HepG2 (cell line): Measurements from ENCODE around the gene TMEM217. TPM values are rescaled to one million over a fixed set of nuclear protein-coding genes. Genes with fewer than 3 reads are reported as not detected.

Experiments used
- CBX5 ChIP-seq: sonication (generic); formaldehyde crosslinking; IDR thresholded peaks from 2 replicates; pipeline ENCODE4 v1.4.0; 2020; ENCODE audit warnings: missing genetic modification reagents, borderline replicate concordance
- CHD2 ChIP-seq: IDR thresholded peaks from 2 replicates; pipeline ENCODE4 v1.6.1; 2011; ENCODE audit warnings: low read depth, low read length, improper control_type of control experiment
- CREB3 ChIP-seq: sonication (generic); formaldehyde crosslinking; IDR thresholded peaks from 2 replicates; pipeline ENCODE4 v1.5.0; 2020; ENCODE audit warnings: missing genetic modification reagents
- KLF16 ChIP-seq, 2 experiments: sonication (generic) in 1 of 2; formaldehyde crosslinking in 1 of 2; IDR thresholded peaks; 2 replicates each; pipeline versions ENCODE4 v1.6.1 to v1.8.0; 2016 to 2023; ENCODE audit warnings: missing genetic modification reagents in 2 of 2, missing compliant biosample characterization in 1 of 2
- MTERF4 ChIP-seq: sonication (generic); formaldehyde crosslinking; IDR thresholded peaks from 2 replicates; pipeline ENCODE4 v1.8.0; 2023; ENCODE audit warnings: mild to moderate bottlenecking, missing genetic modification reagents
- NCOA2 ChIP-seq: sonication (generic); formaldehyde crosslinking; IDR thresholded peaks from 2 replicates; pipeline ENCODE4 v1.8.0; 2022; ENCODE audit warnings: inconsistent platforms
- PHF8 ChIP-seq: sonication (generic); formaldehyde crosslinking; IDR thresholded peaks from 2 replicates; pipeline ENCODE4 v1.5.0; 2020; ENCODE audit warnings: missing genetic modification reagents
- RELA ChIP-seq: sonication (generic); formaldehyde crosslinking; IDR thresholded peaks from 2 replicates; pipeline ENCODE4 v1.4.0; 2020; ENCODE audit warnings: missing genetic modification reagents
- STAT6 ChIP-seq: sonication (generic); formaldehyde crosslinking; IDR thresholded peaks from 2 replicates; pipeline ENCODE4 v1.4.0; 2020; ENCODE audit warnings: missing genetic modification reagents, mild to moderate bottlenecking, borderline replicate concordance
- ZNF563 ChIP-seq: sonication (generic); formaldehyde crosslinking; IDR thresholded peaks from 2 replicates; pipeline ENCODE4 v1.8.0; 2022; ENCODE audit warnings: mild to moderate bottlenecking, moderate library complexity, missing genetic modification reagents
- ZNF687 ChIP-seq: sonication (generic); formaldehyde crosslinking; IDR thresholded peaks from 2 replicates; pipeline ENCODE4 v1.5.1; 2020; ENCODE audit warnings: mild to moderate bottlenecking, missing genetic modification reagents, moderate library complexity
- polyA plus RNA-seq, 8 experiments: library from polyadenylated mRNA; depleted of rRNA in 3 of 8; stranded (reverse) in 7 of 8; unstranded in 1 of 8; fragments of >200 nt; fragmentation: Illumina TruSeq in 4 of 8; extraction: Trizol in 4 of 8; gene quantifications; 2 replicates each; pipeline versions ENCODE4 v1.2.1 to v1.2.3, GENCODE V29; 2011 to 2016; ENCODE audit warnings: low read depth in 4 of 8, missing spikeins in 1 of 8, mixed read lengths in 1 of 8; ENCODE audit not compliant: insufficient read depth in 1 of 8
- total RNA-seq, 5 experiments: library from RNA; depleted of rRNA; stranded (reverse); fragments of >200 nt; fragmentation: Illumina TruSeq; extraction: Trizol; gene quantifications; 2 replicates each; pipeline ENCODE4 v1.2.3, GENCODE V29; 2016; ENCODE audit warnings: low read depth in 1 of 5

TMEM217 gene
- total and polyA plus RNA-seq, 2 of the 13 experiments (the other 11 are each of a cell fraction or from before 2014, with no cell fraction given): 2.3 to 3.4 TPM

GRCh38 chr6:37283671-37284151 lies 25.8 kb upstream of the TMEM217 start (continued):
- TF ChIP-seq STAT6 (CRISPR knock-in tag) (no peak), PHF8 (CRISPR knock-in tag) (no peak), ZNF563 (CRISPR knock-in tag) (no peak), CREB3 (CRISPR knock-in tag) (no peak), KLF16 (CRISPR knock-in tag; IDR thresholded peaks at IDR 0.05) (no peak), CBX5 (CRISPR knock-in tag) (no peak), CHD2 (no peak), MTERF4 (no peak), NCOA2 (CRISPR knock-in tag) (no peak), RELA (CRISPR knock-in tag) (no peak), ZNF687 (CRISPR knock-in tag) (no peak)
